Measurements from ENCODE around the gene MBTD1. TPM values are rescaled to one million over a fixed set of nuclear protein-coding genes. Genes with fewer than 3 reads are reported as not detected.

MBTD1 gene
- total RNA-seq, 2 experiments from 2014 or later = 7.0 to 10.2 TPM

DNA sequence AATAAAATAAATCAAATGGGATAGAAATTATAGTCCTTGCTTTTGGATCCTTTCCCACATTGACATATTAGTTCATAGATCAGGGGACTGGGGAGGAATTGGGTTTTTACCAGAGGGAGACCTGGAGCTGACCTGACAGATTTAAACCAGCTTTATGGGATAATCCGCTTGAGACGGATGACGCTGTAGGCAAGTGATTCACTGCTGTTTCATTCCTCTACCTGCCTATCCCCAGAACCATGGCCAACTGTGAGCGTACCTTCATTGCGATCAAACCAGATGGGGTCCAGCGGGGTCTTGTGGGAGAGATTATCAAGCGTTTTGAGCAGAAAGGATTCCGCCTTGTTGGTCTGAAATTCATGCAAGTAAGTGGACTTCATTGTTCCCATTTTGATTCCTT, 104.4 kb downstream of the MBTD1 start:
- Mint-ChIP-seq H3K27ac (no peak overlapping the region), H3K4me3 (no peak overlapping the region), H3K9me3 (no peaks in the 10 kb centered on the region), H3K4me1 (ENCODE audit: low read depth) (peaks cover 24% of the 10 kb centered on the region), H3K27me3 (no peaks in the 10 kb centered on the region), H3K36me3 (ENCODE audit: low read depth) (peaks cover 31% of the 10 kb centered on the region)
- no peak for DNase-seq
- ChIA-PET CTCF (interaction anchor here (1.0 to 6.4 kb wide), 4 partner anchors 13 to 153 kb away, joined by 3 to 145 read pairs (median 3); no protein-coding TSS in a partner anchor), POLR2A (interaction anchor here (1.0 to 6.2 kb wide), 2 partner anchors 9 to 35 kb away, joined by 3 to 71 read pairs; partner anchors contain the start of genes NME2 and SPAG9)
- intact Hi-C loops (cut with micrococcal nuclease) = loop anchor here (10.0 kb wide), 1 partner anchor 291 kb away; the partner anchor contains the start of gene TOB1
- TF ChIP-seq, protein P1, sequence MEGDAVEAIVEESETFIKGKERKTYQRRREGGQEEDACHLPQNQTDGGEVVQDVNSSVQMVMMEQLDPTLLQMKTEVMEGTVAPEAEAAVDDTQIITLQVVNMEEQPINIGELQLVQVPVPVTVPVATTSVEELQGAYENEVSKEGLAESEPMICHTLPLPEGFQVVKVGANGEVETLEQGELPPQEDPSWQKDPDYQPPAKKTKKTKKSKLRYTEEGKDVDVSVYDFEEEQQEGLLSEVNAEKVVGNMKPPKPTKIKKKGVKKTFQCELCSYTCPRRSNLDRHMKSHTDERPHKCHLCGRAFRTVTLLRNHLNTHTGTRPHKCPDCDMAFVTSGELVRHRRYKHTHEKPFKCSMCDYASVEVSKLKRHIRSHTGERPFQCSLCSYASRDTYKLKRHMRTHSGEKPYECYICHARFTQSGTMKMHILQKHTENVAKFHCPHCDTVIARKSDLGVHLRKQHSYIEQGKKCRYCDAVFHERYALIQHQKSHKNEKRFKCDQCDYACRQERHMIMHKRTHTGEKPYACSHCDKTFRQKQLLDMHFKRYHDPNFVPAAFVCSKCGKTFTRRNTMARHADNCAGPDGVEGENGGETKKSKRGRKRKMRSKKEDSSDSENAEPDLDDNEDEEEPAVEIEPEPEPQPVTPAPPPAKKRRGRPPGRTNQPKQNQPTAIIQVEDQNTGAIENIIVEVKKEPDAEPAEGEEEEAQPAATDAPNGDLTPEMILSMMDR (IDR thresholded peaks at IDR 0.05) = no peak
- no peak for ATAC-seq

DNA sequence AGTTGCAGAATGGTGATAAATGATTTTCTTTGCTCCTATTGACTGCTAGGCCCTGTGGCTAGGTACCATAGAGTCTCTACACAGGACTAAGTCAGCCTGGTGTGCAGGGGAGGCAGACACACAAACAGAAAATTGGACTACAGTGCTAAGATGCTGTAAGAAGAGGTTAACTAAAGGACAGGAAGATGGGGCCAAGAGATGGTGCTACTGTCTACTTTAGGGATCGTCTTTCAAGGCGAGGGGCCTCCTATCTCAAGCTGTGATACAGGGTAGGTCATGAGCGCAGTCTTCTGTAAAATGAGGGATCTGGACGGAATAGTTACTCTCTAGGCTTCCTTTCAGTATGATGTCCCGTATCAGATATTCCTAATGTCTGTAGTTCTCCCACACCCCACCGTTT, 105.7 kb downstream of the MBTD1 start:
- ChIA-PET POLR2A (interaction anchor here (1.3 to 6.2 kb wide), 6 partner anchors 10 to 155 kb away, joined by 3 to 71 read pairs (median 13); partner anchors contain the start of genes NME2 and SPAG9), CTCF (interaction anchor here (0.9 to 6.4 kb wide), 8 partner anchors 8 to 369 kb away, joined by 3 to 145 read pairs (median 5); no protein-coding TSS in a partner anchor)
- H3K4me3 Mint-ChIP-seq = no peak overlapping the region
- H3K36me3 Mint-ChIP-seq (ENCODE audit: low read depth) = peaks cover 23% of the 10 kb centered on the region
- H3K27me3 Mint-ChIP-seq = no peaks in the 10 kb centered on the region
- DNase-seq (no peak), ATAC-seq (no peak)
- intact Hi-C loops (cut with micrococcal nuclease) = loop anchor here (5.0 to 10.0 kb wide), 2 partner anchors 152 to 289 kb away; partner anchors contain the start of gene TOB1
- H3K9me3 Mint-ChIP-seq = no peaks in the 10 kb centered on the region
- TF ChIP-seq, protein P1 (IDR thresholded peaks at IDR 0.05) = no peak
- H3K4me1 Mint-ChIP-seq (ENCODE audit: low read depth) = peaks cover 20% of the 10 kb centered on the region
- no peak overlapping the region for H3K27ac Mint-ChIP-seq

DNA sequence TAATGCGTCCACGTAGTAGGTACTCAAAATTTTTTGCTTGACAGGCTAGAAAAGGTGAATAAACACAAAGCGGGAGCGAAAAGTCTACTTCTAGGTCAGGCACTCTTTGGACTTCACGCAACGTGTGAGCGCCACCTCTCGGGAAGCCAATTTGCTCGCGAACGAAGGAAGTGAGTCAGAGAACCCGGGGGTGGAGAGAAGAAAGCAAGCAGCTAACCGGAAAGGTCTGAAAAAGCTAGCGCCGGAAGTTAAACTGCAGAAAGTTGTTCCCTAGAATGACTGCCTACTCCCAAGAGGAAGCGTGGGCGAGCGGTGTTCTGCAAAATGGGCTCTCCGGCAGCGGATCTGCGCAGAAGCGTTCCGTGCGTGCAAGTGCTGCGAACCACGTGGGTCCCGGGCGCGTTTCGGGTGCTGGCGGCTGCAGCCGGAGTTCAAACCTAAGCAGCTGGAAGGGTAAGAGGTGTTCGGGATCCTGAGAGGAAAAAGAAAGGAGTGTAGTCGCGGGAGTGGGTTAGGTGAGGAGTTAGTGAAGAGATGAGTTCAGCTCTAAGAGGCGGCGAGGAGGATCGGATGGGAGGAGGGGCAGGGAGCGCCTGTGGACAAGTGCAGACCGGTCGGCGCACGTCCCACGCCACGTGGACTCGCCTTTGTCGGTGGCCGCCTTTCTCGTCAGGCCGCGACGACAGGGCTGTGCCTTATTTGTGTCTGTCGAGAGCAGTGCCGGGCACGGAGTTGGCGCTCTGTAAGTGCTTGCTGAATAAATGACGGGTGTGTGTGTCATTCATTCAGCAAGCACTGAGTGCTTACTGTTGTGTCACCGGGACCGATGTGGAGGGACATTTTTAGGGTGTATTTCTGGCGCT, 106.4 kb downstream of the MBTD1 start, which contains the start of gene NME1:
NME1 (plus strand) TSS at position 350 of the 863 bp plus-strand sequence. CDS start 2,096 bp downstream, outside the sequence.
- Mint-ChIP-seq H3K27me3 (no peaks in the 10 kb centered on the region), H3K36me3 (ENCODE audit: low read depth) (peaks cover 16% of the 10 kb centered on the region), H3K27ac (no peak within 1 kb of the TSS), H3K4me3 (no peak within 1 kb of the TSS), H3K9me3 (no peaks in the 10 kb centered on the region), H3K4me1 (ENCODE audit: low read depth) (peaks cover 18% of the 10 kb centered on the region)
- POLR2A ChIA-PET = interaction anchor here (0.6 to 6.2 kb wide), 19 partner anchors 11 to 1827 kb away, joined by 3 to 71 read pairs (median 4); partner anchors contain the start of genes NME2 and SPAG9
- intact Hi-C loops (cut with micrococcal nuclease) = loop anchor here (5.0 to 10.0 kb wide), 2 partner anchors 151 to 289 kb away; partner anchors contain the start of gene TOB1
- TF ChIP-seq, protein P1 (IDR thresholded peaks at IDR 0.05) = peak; percentile 71
- DNase-seq (peak; percentile 98), ATAC-seq (peak; percentile 92)
- CTCF ChIA-PET = interaction anchor here (0.6 to 6.4 kb wide), 42 partner anchors 9 to 371 kb away, joined by 3 to 145 read pairs (median 4); partner anchors contain the start of genes NME2 and SPAG9

DNA sequence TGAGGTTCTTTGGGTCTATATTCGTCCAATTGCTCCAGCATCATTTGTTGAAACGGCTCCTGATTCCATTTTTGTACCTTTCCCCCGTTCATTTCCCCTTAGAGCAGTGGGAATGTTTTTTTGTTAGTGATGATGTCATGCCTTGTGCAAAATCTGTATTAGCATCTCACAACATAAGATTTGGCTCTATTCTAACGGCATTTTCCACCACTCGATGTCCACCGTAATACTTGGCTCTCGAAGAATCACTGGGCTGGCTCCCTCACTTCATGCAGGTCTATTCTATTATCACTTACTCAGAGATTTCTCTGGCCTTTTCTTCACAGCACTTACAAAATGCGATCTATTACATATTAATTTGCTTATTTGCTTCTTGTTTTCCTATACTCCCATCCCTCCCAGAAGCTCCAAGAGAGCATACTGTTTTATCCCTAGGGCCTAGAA, 107.1 kb downstream of the MBTD1 start:
- ChIA-PET POLR2A (interaction anchor here (0.6 to 6.2 kb wide), 17 partner anchors 11 to 1826 kb away, joined by 3 to 71 read pairs (median 4); partner anchors contain the start of genes NME2 and SPAG9), CTCF (interaction anchor here (0.7 to 6.4 kb wide), 33 partner anchors 9 to 368 kb away, joined by 3 to 145 read pairs (median 4); partner anchors contain the start of genes NME2 and SPAG9)
- Mint-ChIP-seq H3K27me3 (no peaks in the 10 kb centered on the region), H3K9me3 (no peaks in the 10 kb centered on the region), H3K27ac (no peak overlapping the region), H3K36me3 (ENCODE audit: low read depth) (peaks cover 14% of the 10 kb centered on the region), H3K4me1 (ENCODE audit: low read depth) (peaks cover 17% of the 10 kb centered on the region), H3K4me3 (no peak overlapping the region)
- DNase-seq (no peak), ATAC-seq (no peak)
- TF ChIP-seq, protein P1 (IDR thresholded peaks at IDR 0.05) = no peak
- intact Hi-C loops (cut with micrococcal nuclease) = loop anchor here (5.0 to 10.0 kb wide), 2 partner anchors 150 to 288 kb away; partner anchors contain the start of gene TOB1
